HG03378 (cell line): ENCODE results near the gene AICDA.
"Not testable (repeated sequence)": the region's sequence is repeated elsewhere in the genome, so short reads cannot be mapped to it uniquely, and the experiment has no call there.

Experiments used
- ATAC-seq: cut with Tn5 transposase; IDR thresholded peaks from one replicate; pipeline ENCODE4 v1.9.1; 2021; ENCODE audit warnings: mild to moderate bottlenecking, moderate library complexity; ENCODE audit not compliant: unreplicated experiment

The AICDA gene

GRCh38 chr12:8612629-8613028 lies at the start of gene AICDA:
AICDA (minus strand) TSS chr12:8612859; CDS start chr12:8612767, 92 bp downstream.
- ATAC-seq: no peak

- ATAC-seq: no peak
These were observed 49.1 kb upstream of the AICDA start for GRCh38 chr12:8661751-8662150.

GRCh38 chr12:8661016-8661415 lies 48.4 kb upstream of the AICDA start:
- no peak for ATAC-seq

- no peak for ATAC-seq
These were observed 45.7 kb upstream of the AICDA start for GRCh38 chr12:8658346-8658745.

- no peak for ATAC-seq
These were observed 42.8 kb upstream of the AICDA start for GRCh38 chr12:8655421-8655820.

- ATAC-seq: peak; percentile 62
These were observed 36.0 kb upstream of the AICDA start for GRCh38 chr12:8648576-8649205.

GRCh38 chr12:8647968-8648367 lies 35.3 kb upstream of the AICDA start:
- ATAC-seq: no peak

GRCh38 chr12:8644345-8645248 lies 31.9 kb upstream of the AICDA start:
- peak; percentile 60 for ATAC-seq

- no peak for ATAC-seq
These were observed 30.1 kb upstream of the AICDA start for GRCh38 chr12:8642775-8643174.

GRCh38 chr12:8639936-8640335 lies 27.3 kb upstream of the AICDA start:
- ATAC-seq: no peak

GRCh38 chr12:8638951-8639350 lies 26.3 kb upstream of the AICDA start:
- no peak for ATAC-seq

GRCh38 chr12:8637666-8638065 lies 25.0 kb upstream of the AICDA start:
- no peak for ATAC-seq

- ATAC-seq: no peak
These were observed 24.6 kb upstream of the AICDA start for GRCh38 chr12:8637244-8637643.

- ATAC-seq: no peak
These were observed 23.9 kb upstream of the AICDA start for GRCh38 chr12:8636581-8636980.

- ATAC-seq: not testable (repeated sequence)
These were observed 23.3 kb upstream of the AICDA start for GRCh38 chr12:8636007-8636346.

- ATAC-seq: not testable (repeated sequence)
These were observed 22.8 kb upstream of the AICDA start for GRCh38 chr12:8635342-8636006.

GRCh38 chr12:8630131-8630530 lies 17.5 kb upstream of the AICDA start:
- peak; percentile 5 for ATAC-seq

- peak; percentile 96 for ATAC-seq
These were observed 16.9 kb upstream of the AICDA start for GRCh38 chr12:8629486-8630033.

GRCh38 chr12:8628731-8629130 lies 16.1 kb upstream of the AICDA start:
- ATAC-seq: no peak

- ATAC-seq: not testable (repeated sequence)
These were observed 12.1 kb upstream of the AICDA start for GRCh38 chr12:8624750-8625149.

GRCh38 chr12:8622646-8623045 lies 10.0 kb upstream of the AICDA start:
- ATAC-seq: no peak
